IPS DF 6.9 (cell line): Measurements from ENCODE around the gene CLEC2B.
"Not testable (repeated sequence)": the region's sequence is repeated elsewhere in the genome, so short reads cannot be mapped to it uniquely, and the experiment has no call there.

Experiments used
- DNase-seq: peaks from one replicate; pipeline ENCODE4 v3.0.0-alpha.2; 2013; ENCODE audit warnings: low read depth, low spot score
- H3K27ac ChIP-seq: one replicate; pipeline ENCODE4 v1.5.1; 2013; ENCODE audit warnings: low read length, control low read depth
- H3K27me3 ChIP-seq: 2 replicates; pipeline ENCODE4 v1.6.1; 2013; ENCODE audit warnings: mild to moderate bottlenecking, low read length; ENCODE audit not compliant: control insufficient read depth, insufficient read depth
- H3K36me3 ChIP-seq: 2 replicates; pipeline ENCODE4 v1.6.1; 2013; ENCODE audit warnings: low read length; ENCODE audit not compliant: control insufficient read depth, insufficient read depth
- H3K4me1 ChIP-seq: 2 replicates; pipeline ENCODE4 v1.6.1; 2013; ENCODE audit warnings: low read length; ENCODE audit not compliant: control insufficient read depth, insufficient read depth
- H3K4me3 ChIP-seq: 2 replicates; pipeline ENCODE4 v1.5.1; 2013; ENCODE audit warnings: mild to moderate bottlenecking, low read length
- H3K9me3 ChIP-seq: 2 replicates; pipeline ENCODE4 v1.6.1; 2013; ENCODE audit warnings: low read length, inconsistent platforms; ENCODE audit not compliant: control insufficient read depth, insufficient read depth
- WGBS: extraction: QIAGEN DNeasy Blood & Tissue Kit; methylation state at CpG from one replicate; pipeline ENCODE4 v1.1.7; 2013; ENCODE audit warnings: mixed read lengths, missing lambda C conversion rate; ENCODE audit not compliant: insufficient read length, insufficient coverage; 5-methylcytosine and 5-hydroxymethylcytosine counted together

Gene CLEC2B

DNA sequence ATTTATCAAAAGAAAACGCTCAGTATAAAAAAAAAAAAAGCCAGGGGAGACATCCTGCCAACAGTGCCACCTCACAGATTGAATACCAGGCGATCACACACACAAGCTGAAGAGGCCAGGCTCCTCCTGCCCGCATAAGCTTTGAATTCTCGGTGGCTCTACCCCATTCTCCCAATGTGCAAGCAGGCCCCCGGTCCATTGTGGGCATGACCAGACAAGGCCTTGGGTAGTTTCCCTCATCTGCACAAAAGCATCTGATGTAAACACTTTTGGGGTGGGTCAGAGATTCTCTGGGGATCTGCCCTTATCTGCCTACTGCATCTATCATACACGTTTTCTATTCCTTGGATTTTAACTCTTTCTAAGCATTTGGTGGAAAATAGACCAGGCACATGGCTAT is 28.4 kb upstream of the CLEC2B start:
- H3K4me1 ChIP-seq: no peaks in the 10 kb centered on the region
- H3K9me3 ChIP-seq: no peaks in the 10 kb centered on the region
- no peak overlapping the region for H3K27ac ChIP-seq
- H3K36me3 ChIP-seq: no peaks in the 10 kb centered on the region
- no CpG with 5 or more reads among the region's 6 CpGs for WGBS
- H3K27me3 ChIP-seq: no peaks in the 10 kb centered on the region
- no peak for DNase-seq
- H3K4me3 ChIP-seq: no peak overlapping the region

DNA sequence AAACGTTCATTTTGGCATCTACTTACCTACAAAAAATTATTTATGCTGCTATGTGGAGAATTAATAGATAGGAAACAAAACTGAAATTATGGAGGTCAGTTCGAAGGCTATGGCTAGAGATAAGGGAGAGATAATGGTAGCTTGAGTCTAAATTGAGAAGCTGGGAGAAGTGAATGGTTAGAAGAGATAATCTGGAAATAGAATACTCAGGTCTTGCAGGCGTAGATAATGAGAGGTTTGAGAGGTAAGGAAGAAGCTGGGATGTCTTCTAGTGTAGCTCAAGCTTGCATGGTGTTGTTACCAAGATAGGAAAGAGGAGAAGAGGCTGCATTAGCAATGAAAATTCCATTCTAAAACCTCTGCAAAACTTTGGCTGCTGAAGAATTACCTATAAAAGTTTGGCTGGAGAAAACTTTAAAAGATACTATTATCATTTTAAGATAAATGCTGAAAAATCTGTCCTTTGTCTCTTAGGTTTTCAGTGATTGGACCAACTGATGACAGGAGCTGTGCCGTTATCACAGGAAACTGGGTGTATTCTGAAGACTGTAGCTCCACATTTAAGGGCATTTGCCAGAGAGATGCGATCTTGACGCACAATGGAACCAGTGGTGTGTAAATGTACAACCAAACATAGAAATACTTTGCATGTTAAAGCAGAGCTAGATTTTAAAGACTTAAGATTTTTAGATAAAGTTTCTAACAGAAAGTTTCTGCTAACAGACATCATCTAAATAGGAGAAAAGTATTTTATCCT is 26.2 kb upstream of the CLEC2B start:
- Histone ChIP-seq H3K36me3 (no peaks in the 10 kb centered on the region), H3K27ac (no peak overlapping the region), H3K4me1 (no peaks in the 10 kb centered on the region), H3K27me3 (no peaks in the 10 kb centered on the region), H3K9me3 (no peaks in the 10 kb centered on the region), H3K4me3 (no peak overlapping the region)
- DNase-seq: no peak
- WGBS: 100% methylated on average over 1 of the region's 6 CpGs

- no peak for DNase-seq
- Histone ChIP-seq H3K4me1 (no peaks in the 10 kb centered on the region), H3K27ac (no peak overlapping the region), H3K4me3 (no peak overlapping the region), H3K9me3 (no peaks in the 10 kb centered on the region), H3K27me3 (no peaks in the 10 kb centered on the region), H3K36me3 (no peaks in the 10 kb centered on the region)
- no CpG with 5 or more reads among the region's 4 CpGs for WGBS
These were observed 19.6 kb upstream of the CLEC2B start for GRCh38 chr12:9888665-9889273.

GRCh38 chr12:9883175-9883574 is 14.0 kb upstream of the CLEC2B start:
- Histone ChIP-seq H3K9me3 (no peaks in the 10 kb centered on the region), H3K27ac (no peak overlapping the region), H3K27me3 (no peaks in the 10 kb centered on the region), H3K36me3 (no peaks in the 10 kb centered on the region), H3K4me1 (no peaks in the 10 kb centered on the region), H3K4me3 (no peak overlapping the region)
- no peak for DNase-seq

DNA sequence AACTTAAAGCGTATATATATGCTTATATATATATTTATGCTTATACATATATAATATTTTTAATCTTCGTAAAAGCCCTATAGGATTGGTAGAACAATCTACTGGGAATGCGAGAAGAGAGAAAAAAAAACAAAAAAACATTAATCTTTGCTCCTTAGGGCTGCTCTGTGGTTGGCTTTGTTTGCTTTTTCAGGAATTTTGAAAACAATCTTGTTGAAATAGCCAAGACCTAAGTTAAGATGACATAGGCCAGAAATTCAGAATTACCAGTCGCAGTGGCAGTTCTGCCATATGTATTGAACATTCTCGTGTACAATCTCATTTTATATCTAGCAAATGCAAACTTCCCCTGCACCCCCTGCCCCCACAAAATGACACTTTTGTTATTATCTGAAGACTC is 12.8 kb upstream of the CLEC2B start:
- Histone ChIP-seq H3K27me3 (no peaks in the 10 kb centered on the region), H3K9me3 (no peaks in the 10 kb centered on the region), H3K4me1 (no peaks in the 10 kb centered on the region), H3K27ac (no peak overlapping the region), H3K36me3 (no peaks in the 10 kb centered on the region), H3K4me3 (no peak overlapping the region)
- WGBS: no CpG with 5 or more reads among the region's 5 CpGs
- DNase-seq: no peak

DNA sequence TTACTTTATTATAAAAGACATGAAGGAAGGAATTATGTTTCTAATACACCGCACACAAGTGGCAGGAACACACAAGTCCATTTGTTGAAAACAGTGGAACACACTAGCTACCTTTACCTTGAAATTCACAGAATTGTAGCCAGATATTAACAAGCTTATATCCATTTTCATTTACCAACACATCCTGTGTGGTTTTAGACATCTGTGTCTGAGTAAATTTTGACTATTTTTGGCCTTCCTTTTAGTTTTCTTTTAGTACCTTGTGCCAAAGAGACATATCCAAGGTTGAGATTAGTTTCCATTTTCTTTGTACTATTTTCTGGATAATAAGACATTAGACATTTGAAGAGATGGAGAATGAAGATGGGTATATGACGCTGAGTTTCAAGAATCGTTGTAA is 12.1 kb upstream of the CLEC2B start, which contains the start of gene KLRF2:
Gene KLRF2 (plus strand): TSS at position 244 of the 400 bp plus-strand sequence. CDS start 107 bp downstream, at position 351.
- Histone ChIP-seq H3K4me3 (no peak within 1 kb of the TSS), H3K9me3 (no peaks in the 10 kb centered on the region), H3K27me3 (no peaks in the 10 kb centered on the region), H3K27ac (no peak within 1 kb of the TSS), H3K4me1 (no peaks in the 10 kb centered on the region), H3K36me3 (no peaks in the 10 kb centered on the region)
- no peak for DNase-seq
- WGBS: 100% methylated on average over 2 of the region's 3 CpGs

GRCh38 chr12:9880532-9881078 is 11.5 kb upstream of the CLEC2B start:
- Histone ChIP-seq H3K27me3 (no peaks in the 10 kb centered on the region), H3K27ac (no peak overlapping the region), H3K9me3 (no peaks in the 10 kb centered on the region), H3K4me1 (no peaks in the 10 kb centered on the region), H3K4me3 (no peak overlapping the region), H3K36me3 (no peaks in the 10 kb centered on the region)
- no peak for DNase-seq
- WGBS: 100% methylated on average over 1 of the region's 4 CpGs

- DNase-seq, H3K27me3 ChIP-seq, H3K36me3 ChIP-seq, H3K27ac ChIP-seq, H3K4me3 ChIP-seq, H3K4me1 ChIP-seq, H3K9me3 ChIP-seq: not testable (repeated sequence)
- WGBS: no CpG with 5 or more reads among the region's 26 CpGs
These were observed 7.0 kb upstream of the CLEC2B start for GRCh38 chr12:9876120-9876519.

DNA sequence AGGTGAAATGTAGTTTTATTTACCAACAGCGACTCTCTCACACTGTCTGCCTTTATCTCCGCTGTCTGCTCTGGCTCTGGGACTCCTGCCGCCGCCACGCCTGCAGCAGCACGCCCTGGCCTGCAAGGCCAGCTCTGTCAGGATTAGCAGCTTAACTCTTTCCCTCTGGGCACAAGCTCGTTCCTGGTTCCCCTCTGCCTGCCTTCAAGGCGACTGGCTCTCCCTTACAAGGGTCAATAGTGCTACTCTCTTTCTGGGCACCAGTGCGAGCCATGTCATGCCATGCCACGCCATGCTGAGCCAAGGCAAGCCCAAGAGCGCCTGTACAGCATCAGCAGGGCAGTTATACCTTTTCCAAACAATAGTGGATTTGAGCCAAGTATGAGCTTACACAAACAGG is 3.6 kb upstream of the CLEC2B start:
- Histone ChIP-seq H3K4me1 (no peaks in the 10 kb centered on the region), H3K9me3 (no peaks in the 10 kb centered on the region), H3K4me3 (no peak overlapping the region), H3K27me3 (no peaks in the 10 kb centered on the region), H3K27ac (no peak overlapping the region), H3K36me3 (no peaks in the 10 kb centered on the region)
- no CpG with 5 or more reads among the region's 11 CpGs for whole genome bisulfite sequencing
- DNase-seq: no peak

DNA sequence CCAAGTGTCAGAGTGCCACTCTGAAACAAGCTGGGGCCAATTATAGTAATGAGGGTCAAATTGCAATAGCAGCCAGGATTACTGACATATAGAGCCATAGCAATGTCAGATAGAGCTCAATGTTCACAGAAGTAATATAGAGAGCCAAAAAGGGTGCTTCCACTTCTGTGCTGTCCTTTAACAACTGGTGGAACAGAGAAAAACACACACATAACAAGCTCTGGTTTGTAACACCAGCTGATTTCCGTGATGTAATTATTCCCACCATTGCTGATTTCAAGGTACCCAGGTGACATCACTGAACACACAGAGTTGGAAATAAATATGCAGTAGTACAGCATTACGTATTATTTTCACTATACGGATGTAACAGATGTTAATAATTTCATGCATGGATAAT is 3.0 kb upstream of the CLEC2B start:
- H3K27ac ChIP-seq: no peak overlapping the region
- H3K4me3 ChIP-seq: no peak overlapping the region
- H3K27me3 ChIP-seq: no peaks in the 10 kb centered on the region
- no peaks in the 10 kb centered on the region for H3K9me3 ChIP-seq
- H3K36me3 ChIP-seq: no peaks in the 10 kb centered on the region
- WGBS: no CpG with 5 or more reads among the region's 3 CpGs
- no peaks in the 10 kb centered on the region for H3K4me1 ChIP-seq
- DNase-seq: no peak
